OCI-LY1 (cell line): Measurements from ENCODE around the gene KEL.

Source experiments
- H2AFZ ChIP-seq: fragments of 200-600 bp; sonication (generic), shearing (Covaris generic); 2 replicates; pipeline ENCODE4 v1.6.0; 2014; ENCODE audit warnings: antibody characterized with exemption, mild to moderate bottlenecking, low read length
- H3F3A ChIP-seq: fragments of 200-600 bp; sonication (generic), shearing (Covaris generic); 2 replicates; pipeline ENCODE4 v1.6.0; 2014; ENCODE audit warnings: mild to moderate bottlenecking, antibody characterized with exemption, low read length, moderate library complexity; ENCODE audit not compliant: insufficient read depth
- H3K27ac ChIP-seq: fragments of 200-600 bp; sonication (generic); 2 replicates; pipeline ENCODE4 v1.5.1; 2014; ENCODE audit warnings: low read length, mixed run types, mild to moderate bottlenecking, low read depth; ENCODE audit not compliant: poor library complexity, severe bottlenecking
- H3K27me3 ChIP-seq: fragments of 200-600 bp; sonication (generic); 2 replicates; pipeline ENCODE4 v1.6.0; 2014; ENCODE audit warnings: antibody characterized with exemption, mild to moderate bottlenecking, low read length, moderate library complexity; ENCODE audit not compliant: insufficient read depth
- H3K36me3 ChIP-seq: fragments of 200-600 bp; sonication (generic); 2 replicates; pipeline ENCODE4 v1.6.1; 2014; ENCODE audit warnings: mild to moderate bottlenecking, antibody characterized with exemption, low read length, moderate library complexity, mixed read lengths; ENCODE audit not compliant: insufficient read depth
- H3K4me1 ChIP-seq: fragments of 200-600 bp; sonication (generic); 2 replicates; pipeline ENCODE4 v1.5.1; 2014; ENCODE audit warnings: mild to moderate bottlenecking, low read length, moderate library complexity; ENCODE audit not compliant: insufficient read depth, severe bottlenecking
- H3K4me2 ChIP-seq: fragments of 200-600 bp; sonication (generic), shearing (Covaris generic); 2 replicates; pipeline ENCODE4 v1.6.1; 2014; ENCODE audit warnings: low read length
- H3K4me3 ChIP-seq: fragments of 200-600 bp; sonication (generic); 2 replicates; pipeline ENCODE4 v1.5.1; 2014; ENCODE audit warnings: low read length, low read depth, mild to moderate bottlenecking, mixed read lengths; ENCODE audit not compliant: poor library complexity, severe bottlenecking
- H3K79me2 ChIP-seq: fragments of 200-600 bp; shearing (Covaris generic); 2 replicates; pipeline ENCODE4 v1.6.1; 2016; ENCODE audit warnings: mixed run types, low read length, mixed read lengths; ENCODE audit not compliant: insufficient read depth
- H3K9ac ChIP-seq: fragments of 200-600 bp; sonication (generic), shearing (Covaris generic); 2 replicates; pipeline ENCODE4 v1.6.1; 2014; ENCODE audit warnings: mild to moderate bottlenecking, low read length, mixed read lengths
- H3K9me2 ChIP-seq: fragments of 200-600 bp; sonication (generic), shearing (Covaris generic); 2 replicates; pipeline ENCODE4 v1.6.1; 2014; ENCODE audit warnings: low read depth, mild to moderate bottlenecking, low read length, mixed read lengths
- H3K9me3 ChIP-seq: fragments of 200-600 bp; shearing (Covaris generic); 2 replicates; pipeline ENCODE4 v1.6.1; 2014; ENCODE audit warnings: low read length, mixed read lengths
- H4K20me1 ChIP-seq: fragments of 200-600 bp; sonication (generic), shearing (Covaris generic); 2 replicates; pipeline ENCODE4 v1.6.0; 2016; ENCODE audit warnings: mild to moderate bottlenecking, low read length; ENCODE audit not compliant: insufficient read depth
- EZH2 ChIP-seq: fragments of 200-600 bp; sonication (generic), shearing (Covaris generic); IDR thresholded peaks from 2 replicates; pipeline ENCODE4 v1.8.0; 2017; ENCODE audit warnings: borderline replicate concordance, mixed run types, mild to moderate bottlenecking, antibody characterized with exemption, low read length, moderate library complexity, mixed read lengths
- TF ChIP-seq, protein P1 (sequence below): fragments of 200-600 bp; sonication (generic), shearing (Covaris generic); IDR thresholded peaks from 2 replicates; pipeline ENCODE4 v1.5.1; 2017; ENCODE audit warnings: mild to moderate bottlenecking, antibody characterized with exemption, low read length, moderate library complexity, mixed read lengths

The KEL gene, protein sequence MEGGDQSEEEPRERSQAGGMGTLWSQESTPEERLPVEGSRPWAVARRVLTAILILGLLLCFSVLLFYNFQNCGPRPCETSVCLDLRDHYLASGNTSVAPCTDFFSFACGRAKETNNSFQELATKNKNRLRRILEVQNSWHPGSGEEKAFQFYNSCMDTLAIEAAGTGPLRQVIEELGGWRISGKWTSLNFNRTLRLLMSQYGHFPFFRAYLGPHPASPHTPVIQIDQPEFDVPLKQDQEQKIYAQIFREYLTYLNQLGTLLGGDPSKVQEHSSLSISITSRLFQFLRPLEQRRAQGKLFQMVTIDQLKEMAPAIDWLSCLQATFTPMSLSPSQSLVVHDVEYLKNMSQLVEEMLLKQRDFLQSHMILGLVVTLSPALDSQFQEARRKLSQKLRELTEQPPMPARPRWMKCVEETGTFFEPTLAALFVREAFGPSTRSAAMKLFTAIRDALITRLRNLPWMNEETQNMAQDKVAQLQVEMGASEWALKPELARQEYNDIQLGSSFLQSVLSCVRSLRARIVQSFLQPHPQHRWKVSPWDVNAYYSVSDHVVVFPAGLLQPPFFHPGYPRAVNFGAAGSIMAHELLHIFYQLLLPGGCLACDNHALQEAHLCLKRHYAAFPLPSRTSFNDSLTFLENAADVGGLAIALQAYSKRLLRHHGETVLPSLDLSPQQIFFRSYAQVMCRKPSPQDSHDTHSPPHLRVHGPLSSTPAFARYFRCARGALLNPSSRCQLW

DNA sequence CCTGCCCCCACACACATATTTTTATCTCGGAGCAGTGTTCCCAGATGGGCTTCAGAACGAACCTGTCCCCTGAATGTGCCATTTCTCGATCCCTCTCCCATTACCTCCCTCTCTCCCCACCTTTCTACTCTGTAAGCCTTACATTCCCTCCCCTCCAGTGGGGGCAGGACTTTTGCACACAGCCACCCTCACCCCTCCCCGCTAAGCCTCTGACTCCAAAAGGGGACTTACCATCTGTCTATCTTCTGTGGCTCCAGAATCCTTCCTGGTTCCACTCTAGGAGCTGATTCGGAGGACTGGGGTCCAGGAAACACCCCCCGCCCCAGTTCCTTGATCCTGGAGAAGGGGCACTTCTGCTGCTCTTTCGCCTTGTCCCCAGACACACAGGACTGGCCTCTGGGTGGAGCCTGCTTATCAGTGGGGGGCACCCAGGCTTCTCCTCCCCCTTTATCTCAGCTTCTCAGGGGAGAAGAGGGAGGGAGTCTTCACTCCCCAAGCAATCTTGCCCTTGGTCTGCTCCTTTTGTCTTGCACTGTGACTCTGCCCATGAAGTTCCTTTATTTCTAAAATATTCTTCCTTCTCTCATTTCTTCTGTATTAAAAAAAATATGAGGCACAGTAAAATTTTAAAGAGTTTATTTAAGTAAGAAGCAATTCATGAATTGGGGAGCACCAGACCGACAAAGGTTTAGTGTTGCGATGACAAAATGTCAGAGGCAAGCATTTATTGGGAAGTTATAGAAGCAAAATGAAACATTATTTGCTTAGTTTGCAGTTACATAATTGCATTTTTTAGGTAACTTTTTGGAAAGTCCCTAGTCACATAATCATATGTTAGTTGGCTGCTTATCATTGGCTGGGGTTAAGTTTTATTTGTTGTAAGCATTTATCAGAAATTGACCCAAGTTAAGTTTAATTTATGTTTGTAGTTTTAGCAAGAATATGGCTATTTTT is at the start of gene KEL:
Gene KEL, minus strand, starts transcription at position 391 of the 954 bp plus-strand sequence. Its CDS starts 157 bp downstream, at position 234.
- H2AFZ ChIP-seq = no peak within 1 kb of the TSS
- no peak within 1 kb of the TSS for H3K27ac ChIP-seq
- no peaks in the 10 kb centered on the region for H3K36me3 ChIP-seq
- no peaks in the 10 kb centered on the region for H3F3A ChIP-seq
- no peaks in the 10 kb centered on the region for H3K79me2 ChIP-seq
- no peak for TF ChIP-seq EZH2
- TF ChIP-seq, protein P1, sequence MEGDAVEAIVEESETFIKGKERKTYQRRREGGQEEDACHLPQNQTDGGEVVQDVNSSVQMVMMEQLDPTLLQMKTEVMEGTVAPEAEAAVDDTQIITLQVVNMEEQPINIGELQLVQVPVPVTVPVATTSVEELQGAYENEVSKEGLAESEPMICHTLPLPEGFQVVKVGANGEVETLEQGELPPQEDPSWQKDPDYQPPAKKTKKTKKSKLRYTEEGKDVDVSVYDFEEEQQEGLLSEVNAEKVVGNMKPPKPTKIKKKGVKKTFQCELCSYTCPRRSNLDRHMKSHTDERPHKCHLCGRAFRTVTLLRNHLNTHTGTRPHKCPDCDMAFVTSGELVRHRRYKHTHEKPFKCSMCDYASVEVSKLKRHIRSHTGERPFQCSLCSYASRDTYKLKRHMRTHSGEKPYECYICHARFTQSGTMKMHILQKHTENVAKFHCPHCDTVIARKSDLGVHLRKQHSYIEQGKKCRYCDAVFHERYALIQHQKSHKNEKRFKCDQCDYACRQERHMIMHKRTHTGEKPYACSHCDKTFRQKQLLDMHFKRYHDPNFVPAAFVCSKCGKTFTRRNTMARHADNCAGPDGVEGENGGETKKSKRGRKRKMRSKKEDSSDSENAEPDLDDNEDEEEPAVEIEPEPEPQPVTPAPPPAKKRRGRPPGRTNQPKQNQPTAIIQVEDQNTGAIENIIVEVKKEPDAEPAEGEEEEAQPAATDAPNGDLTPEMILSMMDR = no peak
- H3K27me3 ChIP-seq = no peaks in the 10 kb centered on the region; the same call in 1 of the 2 replicates
- H3K4me2 ChIP-seq = no peak within 1 kb of the TSS
- H3K9ac ChIP-seq = no peak within 1 kb of the TSS
- H3K4me3 ChIP-seq = no peak within 1 kb of the TSS
- no peaks in the 10 kb centered on the region for H3K4me1 ChIP-seq
- H4K20me1 ChIP-seq = no peaks in the 10 kb centered on the region
- H3K9me3 ChIP-seq = no peaks in the 10 kb centered on the region
- no peaks in the 10 kb centered on the region for H3K9me2 ChIP-seq

DNA sequence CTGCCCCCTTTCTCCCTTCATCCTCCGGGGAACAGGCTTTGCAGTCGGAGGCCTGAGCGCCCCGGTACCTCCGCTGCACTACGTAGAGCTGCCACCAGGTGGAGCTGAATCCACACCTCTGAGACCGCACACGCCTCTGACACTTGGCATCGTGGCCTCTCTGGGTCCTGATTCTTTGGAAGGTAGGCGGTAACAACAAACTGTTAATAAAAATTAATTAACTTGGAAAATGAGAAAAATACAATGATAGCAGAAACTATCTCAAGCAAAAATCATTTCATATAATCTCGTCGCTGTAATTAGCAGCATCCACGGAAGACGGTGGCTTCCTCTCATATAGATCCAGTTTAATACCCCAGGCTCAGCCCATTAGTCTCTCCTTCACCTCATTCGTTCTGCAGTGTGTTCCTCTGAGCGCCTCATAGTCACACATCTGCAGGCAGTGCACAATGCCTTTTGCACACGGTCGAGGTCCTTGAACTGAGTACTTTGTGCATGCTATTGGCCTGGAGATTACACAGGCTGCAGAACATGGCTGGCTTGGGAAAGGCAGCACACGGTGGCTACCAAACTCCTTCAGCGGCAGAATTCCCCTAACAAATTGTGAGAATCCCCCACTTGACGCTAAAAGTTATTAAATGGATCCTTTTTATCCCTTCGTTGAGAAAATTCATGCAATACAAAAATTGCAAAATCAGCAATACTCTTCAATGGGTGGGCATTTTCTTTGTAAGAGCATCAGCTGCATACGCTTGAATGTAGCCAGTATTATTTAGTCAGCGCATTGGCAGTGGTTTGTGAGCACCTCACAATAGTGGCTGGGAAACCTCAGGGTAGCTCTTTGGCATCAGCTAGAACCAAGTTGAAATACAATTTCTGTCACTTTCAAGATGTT is 46.1 kb upstream of the KEL start:
- peaks cover under 1% of the 10 kb centered on the region for H3K4me1 ChIP-seq
- H3K79me2 ChIP-seq = no peaks in the 10 kb centered on the region
- no peak overlapping the region for H3K4me3 ChIP-seq
- no peaks in the 10 kb centered on the region for H3K9me2 ChIP-seq
- no peak overlapping the region for H3K4me2 ChIP-seq
- TF ChIP-seq, protein P1 = peak; percentile 99
- TF ChIP-seq EZH2 = no peak
- no peak overlapping the region for H3K27ac ChIP-seq
- no peaks in the 10 kb centered on the region for H3K9me3 ChIP-seq
- H4K20me1 ChIP-seq = no peaks in the 10 kb centered on the region
- H3K36me3 ChIP-seq = no peaks in the 10 kb centered on the region
- no peaks in the 10 kb centered on the region for H3K27me3 ChIP-seq
- H3K9ac ChIP-seq = no peak overlapping the region
- H2AFZ ChIP-seq = no peak overlapping the region
- no peaks in the 10 kb centered on the region for H3F3A ChIP-seq
